ENCODE data around the gene KRTAP10-8. TPM values are rescaled to one million over a fixed set of nuclear protein-coding genes. Genes with fewer than 3 reads are reported as not detected.

KRTAP10-8 gene
- total RNA-seq, 1 experiment from 2014 or later = not detected

- Mint-ChIP-seq H3K9me3 (peaks cover 38% of the 10 kb centered on the region), H3K36me3 (peaks cover 22% of the 10 kb centered on the region), H3K27me3 (ENCODE audit: low read depth) (peaks cover 5% of the 10 kb centered on the region; the same call in 1 of the 2 replicates), H3K4me3 (no peak overlapping the region), H3K4me1 (peaks cover 3% of the 10 kb centered on the region; the same call in 1 of the 2 replicates), H3K27ac (no peak overlapping the region)
- CTCF ChIA-PET = no interaction called here
- TF ChIP-seq ETV6 (CRISPR knock-in tag; IDR thresholded peaks at IDR 0.05) (peak; percentile 83), TEAD1 (CRISPR knock-in tag; IDR thresholded peaks at IDR 0.05) (no peak)
- DNase-seq (ENCODE audit: low spot score) (no peak), ATAC-seq (no peak)
- POLR2A ChIA-PET = interaction anchor here (1.0 kb wide), 1 partner anchor 243 kb away, joined by 4 read pairs; the partner anchor contains the start of gene PTTG1IP
Measured at GRCh38 chr21:44630440-44630839, 18.6 kb downstream of the KRTAP10-8 start.

GRCh38 chr21:44632067-44632466, 20.2 kb downstream of the KRTAP10-8 start:
- Mint-ChIP-seq H3K36me3 (peaks cover 22% of the 10 kb centered on the region), H3K9me3 (peaks cover 38% of the 10 kb centered on the region), H3K4me3 (no peak overlapping the region), H3K27me3 (ENCODE audit: low read depth) (peaks cover 5% of the 10 kb centered on the region; the same call in 1 of the 2 replicates), H3K27ac (no peak overlapping the region), H3K4me1 (peaks cover 5% of the 10 kb centered on the region; the same call in 1 of the 2 replicates)
- POLR2A ChIA-PET = no interaction called here
- TF ChIP-seq HMGA2 (CRISPR knock-in tag; IDR thresholded peaks at IDR 0.05) = no peak
- TF ChIP-seq, protein P1, sequence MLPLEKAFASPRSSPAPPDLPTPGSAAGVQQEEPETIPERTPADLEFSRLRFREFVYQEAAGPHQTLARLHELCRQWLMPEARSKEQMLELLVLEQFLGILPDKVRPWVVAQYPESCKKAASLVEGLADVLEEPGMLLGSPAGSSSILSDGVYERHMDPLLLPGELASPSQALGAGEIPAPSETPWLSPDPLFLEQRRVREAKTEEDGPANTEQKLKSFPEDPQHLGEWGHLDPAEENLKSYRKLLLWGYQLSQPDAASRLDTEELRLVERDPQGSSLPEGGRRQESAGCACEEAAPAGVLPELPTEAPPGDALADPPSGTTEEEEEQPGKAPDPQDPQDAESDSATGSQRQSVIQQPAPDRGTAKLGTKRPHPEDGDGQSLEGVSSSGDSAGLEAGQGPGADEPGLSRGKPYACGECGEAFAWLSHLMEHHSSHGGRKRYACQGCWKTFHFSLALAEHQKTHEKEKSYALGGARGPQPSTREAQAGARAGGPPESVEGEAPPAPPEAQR (CRISPR knock-in tag; IDR thresholded peaks at IDR 0.05) = no peak
- TF ChIP-seq ZNF317 (CRISPR knock-in tag; IDR thresholded peaks at IDR 0.05; ENCODE audit: borderline replicate concordance, low read depth) = peak; percentile 87; the same call in 1 of the 2 replicates
- no peak for TF ChIP-seq MYBL2 (CRISPR knock-in tag; IDR thresholded peaks at IDR 0.05)
- DNase-seq (ENCODE audit: low spot score) = no peak
- ATAC-seq = no peak
- CTCF ChIA-PET = no interaction called here

GRCh38 chr21:44636209-44637017, 24.5 kb downstream of the KRTAP10-8 start:
- TF ChIP-seq CBFB (CRISPR knock-in tag; IDR thresholded peaks at IDR 0.05; ENCODE audit: low read depth) = no peak
- TF ChIP-seq MXD4 (CRISPR knock-in tag; IDR thresholded peaks at IDR 0.05; ENCODE audit: borderline replicate concordance) = no peak
- TF ChIP-seq, protein P2, sequence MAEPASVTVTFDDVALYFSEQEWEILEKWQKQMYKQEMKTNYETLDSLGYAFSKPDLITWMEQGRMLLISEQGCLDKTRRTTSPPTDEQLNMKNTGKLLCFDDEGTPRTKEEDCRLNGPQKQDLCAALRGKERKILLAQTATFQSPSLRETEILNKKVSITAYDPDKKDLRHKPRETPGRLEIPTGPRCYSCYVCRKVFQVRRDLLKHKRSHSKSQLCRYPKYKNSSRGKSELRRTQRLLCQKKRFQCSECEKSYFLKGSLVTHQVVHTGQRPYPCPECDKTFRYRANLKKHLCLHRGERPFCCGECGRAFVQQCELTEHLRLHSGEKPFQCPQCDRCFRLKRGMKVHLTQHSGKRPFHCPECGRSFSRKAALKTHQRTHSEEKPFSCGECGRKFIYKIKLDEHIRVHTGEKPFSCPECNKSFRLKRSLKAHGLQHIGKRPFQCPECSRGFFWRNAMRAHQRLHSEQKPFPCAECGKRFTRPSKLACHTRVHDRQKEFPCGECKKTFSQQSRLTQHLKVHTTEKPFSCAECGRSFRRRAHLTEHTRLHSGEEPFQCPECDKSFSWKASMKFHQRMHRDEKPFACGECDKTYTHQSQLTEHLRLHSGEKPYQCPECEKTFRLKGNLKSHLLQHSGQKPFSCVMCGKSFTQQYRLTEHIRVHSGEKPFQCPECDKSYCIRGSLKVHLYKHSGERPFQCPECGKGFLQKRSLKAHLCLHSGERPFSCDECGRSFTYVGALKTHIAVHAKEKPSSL (CRISPR knock-in tag; conservative IDR thresholded peaks at IDR 0.05) = no peak
- TF ChIP-seq NFE2L1 (CRISPR knock-in tag; IDR thresholded peaks at IDR 0.05) = no peak
- TF ChIP-seq, protein P3, sequence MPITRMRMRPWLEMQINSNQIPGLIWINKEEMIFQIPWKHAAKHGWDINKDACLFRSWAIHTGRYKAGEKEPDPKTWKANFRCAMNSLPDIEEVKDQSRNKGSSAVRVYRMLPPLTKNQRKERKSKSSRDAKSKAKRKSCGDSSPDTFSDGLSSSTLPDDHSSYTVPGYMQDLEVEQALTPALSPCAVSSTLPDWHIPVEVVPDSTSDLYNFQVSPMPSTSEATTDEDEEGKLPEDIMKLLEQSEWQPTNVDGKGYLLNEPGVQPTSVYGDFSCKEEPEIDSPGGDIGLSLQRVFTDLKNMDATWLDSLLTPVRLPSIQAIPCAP (CRISPR knock-in tag; IDR thresholded peaks at IDR 0.05) = no peak
- TF ChIP-seq E2F5 (CRISPR knock-in tag; IDR thresholded peaks at IDR 0.05) = no peak
- TF ChIP-seq OVOL2 (CRISPR knock-in tag; IDR thresholded peaks at IDR 0.05; ENCODE audit: borderline replicate concordance) = no peak
- no peak for TF ChIP-seq NFATC4 (CRISPR knock-in tag; IDR thresholded peaks at IDR 0.05)
- TF ChIP-seq NR2C2 (CRISPR knock-in tag; IDR thresholded peaks at IDR 0.05) = no peak
- TF ChIP-seq ATF1 (CRISPR knock-in tag; IDR thresholded peaks at IDR 0.05) = no peak
- no peak for TF ChIP-seq MAX (CRISPR knock-in tag; IDR thresholded peaks at IDR 0.05)
- no peak for TF ChIP-seq USF2 (CRISPR knock-in tag; IDR thresholded peaks at IDR 0.05)
- no peak for TF ChIP-seq FOXK1 (CRISPR knock-in tag; IDR thresholded peaks at IDR 0.05)
- TF ChIP-seq ZNF396 (CRISPR knock-in tag; IDR thresholded peaks at IDR 0.05; ENCODE audit: borderline replicate concordance) = no peak
- TF ChIP-seq NR3C1 (CRISPR knock-in tag; conservative IDR thresholded peaks at IDR 0.05; ENCODE audit: low read depth) = no peak
- ChIA-PET POLR2A (no interaction called here), CTCF (no interaction called here)
- H3K27ac Mint-ChIP-seq = no peak overlapping the region; the same call in 1 of the 2 replicates
- peaks cover 6% of the 10 kb centered on the region for H3K4me1 Mint-ChIP-seq
- ATAC-seq = no peak
- peaks cover 27% of the 10 kb centered on the region for H3K36me3 Mint-ChIP-seq
- H3K27me3 Mint-ChIP-seq (ENCODE audit: low read depth) = peaks cover 9% of the 10 kb centered on the region; the same call in 1 of the 2 replicates
- peaks cover 43% of the 10 kb centered on the region for H3K9me3 Mint-ChIP-seq
- no peak for DNase-seq (ENCODE audit: low spot score)
- H3K4me3 Mint-ChIP-seq = no peak overlapping the region
